Lung (tissue), 12 donors: Measurements from ENCODE around the gene ZSCAN25. TPM values are rescaled to one million over a fixed set of nuclear protein-coding genes. Genes with fewer than 3 reads are reported as not detected.

Source experiments
- ATAC-seq: fragments of 200-7000 bp; cut with Tn5 transposase; one replicate; pipeline ENCODE4 v1.9.1; 2020; ENCODE audit warnings: moderate number of reproducible peaks; ENCODE audit not compliant: insufficient read depth, low FRiP score
- DNase-seq, 3 donors: peaks; one replicate each; pipeline ENCODE4 v3.0.0-alpha.2; 2013 to 2017
- H3K27ac ChIP-seq, 2 donors: one replicate each; pipeline ENCODE4 v1.5.1; 2013; ENCODE audit warnings: mild to moderate bottlenecking in 2 of 2, moderate library complexity in 2 of 2, control low read depth in 1 of 2, inconsistent platforms in 1 of 2, low read depth in 1 of 2, low read length in 1 of 2
- H3K27me3 ChIP-seq, 3 donors: one replicate each; pipeline ENCODE4 v1.5.1; 2013; ENCODE audit warnings: low read length in 2 of 3; ENCODE audit not compliant: control insufficient read depth in 3 of 3, insufficient read depth in 3 of 3
- H3K36me3 ChIP-seq, 4 donors: one replicate each; pipeline ENCODE4 v1.5.1; 2013; ENCODE audit warnings: low read length in 4 of 4, mild to moderate bottlenecking in 1 of 4, moderate library complexity in 1 of 4; ENCODE audit not compliant: control insufficient read depth in 4 of 4, insufficient read depth in 4 of 4
- H3K4me1 ChIP-seq, 5 donors: one replicate each; pipeline ENCODE4 v1.5.1; 2013; ENCODE audit warnings: low read length in 5 of 5, mild to moderate bottlenecking in 2 of 5, moderate library complexity in 1 of 5; ENCODE audit not compliant: control insufficient read depth in 5 of 5, insufficient read depth in 5 of 5
- H3K4me3 ChIP-seq: one replicate; pipeline ENCODE4 v1.5.1; 2013; ENCODE audit warnings: mild to moderate bottlenecking, control low read depth, moderate library complexity
- H3K9ac ChIP-seq, 2 donors: one replicate each; pipeline ENCODE4 v1.5.1; 2013; ENCODE audit warnings: low read length in 2 of 2, control low read depth in 1 of 2; ENCODE audit not compliant: insufficient read depth in 1 of 2
- H3K9me3 ChIP-seq, 4 donors: one replicate each; pipeline ENCODE4 v1.5.1; 2013; ENCODE audit warnings: low read length in 3 of 4, mild to moderate bottlenecking in 1 of 4, moderate library complexity in 1 of 4; ENCODE audit not compliant: control insufficient read depth in 4 of 4, insufficient read depth in 3 of 4
- WGBS, 2 donors: extraction: QIAGEN DNeasy Blood & Tissue Kit; methylation state at CpG; one replicate each; pipeline ENCODE4 v1.1.7; 2013; 5-methylcytosine and 5-hydroxymethylcytosine counted together
- polyA plus RNA-seq, 2 donors: library from polyadenylated mRNA; stranded (reverse); fragments of 200-250 nt; gene quantifications; one replicate each; pipeline ENCODE4 v1.2.1, GENCODE V29; 2013
- total RNA-seq, 2 donors: library from RNA; depleted of rRNA in 1 of 2; stranded (reverse); fragments of >200 nt in 1 of 2; gene quantifications; one replicate each; pipeline ENCODE4 v1.2.1, GENCODE V29; 2014 to 2021
- TF ChIP-seq, protein P1 (sequence below): IDR thresholded peaks from 2 replicates; pipeline ENCODE4 v1.5.1; 2012; ENCODE audit warnings: mild to moderate bottlenecking; ENCODE audit errors: control extremely low read depth, extremely low read depth
- donor health status: control.
- donor health status: control.
- donor health status: Bipolar disorder and iron deficiency.
- donor health status: healthy.
- donor health status: DM: yes; HTN: yes; CAD: no.

The ZSCAN25 gene
- total and polyA plus RNA-seq, 4 donors: 5.7 to 24.0 (median 14.1) TPM

GRCh38 chr7:99627513-99627912 is 10.8 kb downstream of the ZSCAN25 start:
- Histone ChIP-seq H3K9me3 (no peaks in the 10 kb centered on the region), H3K27ac (no peak overlapping the region), H3K9ac (no peak overlapping the region), H3K27me3 (no peaks in the 10 kb centered on the region), H3K36me3 (peaks cover 41 to 65% (median 49%) of the 10 kb centered on the region in 4 donors), H3K4me3 (no peak overlapping the region), H3K4me1 (peaks cover 0 to 3% (median 0%) of the 10 kb centered on the region in 5 donors)
- DNase-seq: no peak
- WGBS, 2 donors: 96 to 98% methylated on average over 11 of the region's 11 CpGs
- TF ChIP-seq, protein P1, sequence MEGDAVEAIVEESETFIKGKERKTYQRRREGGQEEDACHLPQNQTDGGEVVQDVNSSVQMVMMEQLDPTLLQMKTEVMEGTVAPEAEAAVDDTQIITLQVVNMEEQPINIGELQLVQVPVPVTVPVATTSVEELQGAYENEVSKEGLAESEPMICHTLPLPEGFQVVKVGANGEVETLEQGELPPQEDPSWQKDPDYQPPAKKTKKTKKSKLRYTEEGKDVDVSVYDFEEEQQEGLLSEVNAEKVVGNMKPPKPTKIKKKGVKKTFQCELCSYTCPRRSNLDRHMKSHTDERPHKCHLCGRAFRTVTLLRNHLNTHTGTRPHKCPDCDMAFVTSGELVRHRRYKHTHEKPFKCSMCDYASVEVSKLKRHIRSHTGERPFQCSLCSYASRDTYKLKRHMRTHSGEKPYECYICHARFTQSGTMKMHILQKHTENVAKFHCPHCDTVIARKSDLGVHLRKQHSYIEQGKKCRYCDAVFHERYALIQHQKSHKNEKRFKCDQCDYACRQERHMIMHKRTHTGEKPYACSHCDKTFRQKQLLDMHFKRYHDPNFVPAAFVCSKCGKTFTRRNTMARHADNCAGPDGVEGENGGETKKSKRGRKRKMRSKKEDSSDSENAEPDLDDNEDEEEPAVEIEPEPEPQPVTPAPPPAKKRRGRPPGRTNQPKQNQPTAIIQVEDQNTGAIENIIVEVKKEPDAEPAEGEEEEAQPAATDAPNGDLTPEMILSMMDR: no peak
- no peak for ATAC-seq

- TF ChIP-seq, protein P1: no peak
- Histone ChIP-seq H3K9ac (no peak overlapping the region), H3K27me3 (no peaks in the 10 kb centered on the region), H3K27ac (no peak overlapping the region), H3K4me3 (no peak overlapping the region), H3K36me3 (peaks cover 34 to 56% (median 42%) of the 10 kb centered on the region in 4 donors), H3K4me1 (peaks cover 0 to 3% (median 0%) of the 10 kb centered on the region in 5 donors), H3K9me3 (no peaks in the 10 kb centered on the region)
- 86% methylated on average over 14 of the region's 14 CpGs for WGBS, 2 donors
- no peak for DNase-seq
- ATAC-seq: no peak
These were observed 12.0 kb downstream of the ZSCAN25 start for GRCh38 chr7:99628471-99629465.

GRCh38 chr7:99629643-99630042 is 12.9 kb downstream of the ZSCAN25 start:
- no peaks in the 10 kb centered on the region for H3K27me3 ChIP-seq
- no peak overlapping the region for H3K4me3 ChIP-seq
- peaks cover 0 to 3% (median 0%) of the 10 kb centered on the region in 5 donors for H3K4me1 ChIP-seq
- H3K9me3 ChIP-seq: no peaks in the 10 kb centered on the region
- H3K36me3 ChIP-seq: peaks cover 29 to 49% (median 40%) of the 10 kb centered on the region in 4 donors
- no peak for DNase-seq
- no peak for ATAC-seq
- TF ChIP-seq, protein P1: no peak
- H3K9ac ChIP-seq: no peak overlapping the region
- WGBS, 2 donors: 96 to 98% methylated on average over 20 of the region's 20 CpGs
- H3K27ac ChIP-seq: no peak overlapping the region
